DND-41 (cell line): ENCODE data around the gene CMTM3.
A peak's percentile ranks its signal among the peaks of the same experiment; 100 is the strongest.

Experiments
- ATAC-seq: fragments of 200-7000 bp; cut with Tn5 transposase; 3 replicates; pipeline ENCODE4 v1.9.1; 2021; ENCODE audit warnings: low read depth; ENCODE audit not compliant: insufficient read depth
- DNase-seq: peaks from one replicate; pipeline ENCODE4 v3.0.0-alpha.2; 2020
- H2AFZ ChIP-seq: 2 replicates; pipeline ENCODE4 v1.6.0; 2012; ENCODE audit warnings: low read depth, low read length
- H3K27ac ChIP-seq: 2 replicates; pipeline ENCODE4 v1.5.1; 2012; ENCODE audit warnings: low read length, inconsistent platforms
- H3K27me3 ChIP-seq: fragments of 200-600 bp; sonication (generic); 2 replicates; pipeline ENCODE4 v1.6.0; 2012; ENCODE audit warnings: low read length, mild to moderate bottlenecking, inconsistent platforms; ENCODE audit not compliant: insufficient read depth, poor library complexity
- H3K36me3 ChIP-seq: 2 replicates; pipeline ENCODE4 v1.5.1; 2012; ENCODE audit warnings: low read length, inconsistent platforms; ENCODE audit not compliant: insufficient read depth
- H3K4me1 ChIP-seq: 2 replicates; pipeline ENCODE4 v1.5.1; 2012; ENCODE audit warnings: mild to moderate bottlenecking, low read length; ENCODE audit not compliant: insufficient read depth
- H3K4me2 ChIP-seq: 2 replicates; pipeline ENCODE4 v1.6.0; 2012; ENCODE audit warnings: mild to moderate bottlenecking, moderate library complexity, low read length, inconsistent platforms; ENCODE audit not compliant: insufficient read depth
- H3K4me3 ChIP-seq, 2 experiments: fragments of 200-600 bp in 1 of 2; shearing (Covaris generic) in 1 of 2; 2 replicates each; pipeline ENCODE4 v1.5.1; 2012 to 2016; ENCODE audit warnings: inconsistent platforms in 2 of 2, low read length in 2 of 2, mild to moderate bottlenecking in 2 of 2, low read depth in 1 of 2, moderate library complexity in 1 of 2
- H3K79me2 ChIP-seq: 2 replicates; pipeline ENCODE4 v1.6.0; 2012; ENCODE audit warnings: low read length, inconsistent platforms; ENCODE audit not compliant: insufficient read depth
- H3K9ac ChIP-seq: 2 replicates; pipeline ENCODE4 v1.6.0; 2012; ENCODE audit warnings: low read depth, mild to moderate bottlenecking, inconsistent platforms, low read length, moderate library complexity
- H3K9me3 ChIP-seq: 2 replicates; pipeline ENCODE4 v1.5.1; 2012; ENCODE audit warnings: low read length, moderate library complexity, mild to moderate bottlenecking, inconsistent platforms; ENCODE audit not compliant: insufficient read depth, severe bottlenecking
- H4K20me1 ChIP-seq: 2 replicates; pipeline ENCODE4 v1.6.0; 2012; ENCODE audit warnings: low read length; ENCODE audit not compliant: insufficient read depth
- CTCF ChIP-seq: IDR thresholded peaks from 2 replicates; pipeline ENCODE4 v1.5.1; 2012; ENCODE audit warnings: borderline replicate concordance, low read length, moderate library complexity, mild to moderate bottlenecking; ENCODE audit not compliant: poor library complexity, severe bottlenecking; ENCODE audit errors: extremely low read depth
- EZH2 ChIP-seq: IDR thresholded peaks from 3 replicates; pipeline ENCODE4 v1.6.1; 2012; ENCODE audit warnings: borderline replicate concordance, low read depth, mild to moderate bottlenecking, moderate library complexity, low read length, inconsistent platforms; ENCODE audit not compliant: severe bottlenecking

Gene CMTM3

GRCh38 chr16:66585481-66586239 lies 18.8 kb upstream of the CMTM3 start:
- no peak overlapping the region for H3K9ac ChIP-seq
- H3K36me3 ChIP-seq = no peaks in the 10 kb centered on the region
- DNase-seq = no peak
- no peak for TF ChIP-seq CTCF
- TF ChIP-seq EZH2 = no peak
- H3K4me1 ChIP-seq = peaks cover 17% of the 10 kb centered on the region
- H3K4me2 ChIP-seq = no peak overlapping the region
- no peaks in the 10 kb centered on the region for H3K27me3 ChIP-seq
- H3K4me3 ChIP-seq = no peak overlapping the region
- no peak overlapping the region for H2AFZ ChIP-seq
- no peak for ATAC-seq
- H4K20me1 ChIP-seq = no peaks in the 10 kb centered on the region
- no peak overlapping the region for H3K27ac ChIP-seq
- no peaks in the 10 kb centered on the region for H3K79me2 ChIP-seq
- H3K9me3 ChIP-seq = no peaks in the 10 kb centered on the region

- Histone ChIP-seq H3K9me3 (no peaks in the 10 kb centered on the region), H3K4me1 (peaks cover 19% of the 10 kb centered on the region), H3K27me3 (no peaks in the 10 kb centered on the region), H3K79me2 (no peaks in the 10 kb centered on the region), H4K20me1 (no peaks in the 10 kb centered on the region), H2AFZ (no peak overlapping the region), H3K36me3 (no peaks in the 10 kb centered on the region), H3K4me2 (no peak overlapping the region), H3K4me3 (no peak overlapping the region), H3K9ac (no peak overlapping the region), H3K27ac (no peak overlapping the region)
- no peak for DNase-seq
- TF ChIP-seq CTCF (no peak), EZH2 (no peak)
- no peak for ATAC-seq
Observed at GRCh38 chr16:66587881-66588600, 16.5 kb upstream of the CMTM3 start.

GRCh38 chr16:66588981-66589713 lies 15.4 kb upstream of the CMTM3 start:
- no peak overlapping the region for H3K4me3 ChIP-seq
- no peak overlapping the region for H3K27ac ChIP-seq
- no peaks in the 10 kb centered on the region for H4K20me1 ChIP-seq
- no peaks in the 10 kb centered on the region for H3K27me3 ChIP-seq
- H3K4me1 ChIP-seq = peaks cover 19% of the 10 kb centered on the region
- no peaks in the 10 kb centered on the region for H3K9me3 ChIP-seq
- H2AFZ ChIP-seq = no peak overlapping the region
- ATAC-seq (peak; percentile 63), DNase-seq (peak; percentile 46)
- H3K79me2 ChIP-seq = no peaks in the 10 kb centered on the region
- H3K4me2 ChIP-seq = no peak overlapping the region
- TF ChIP-seq CTCF = peak; percentile 62
- TF ChIP-seq EZH2 = no peak
- H3K9ac ChIP-seq = no peak overlapping the region
- H3K36me3 ChIP-seq = no peaks in the 10 kb centered on the region
